Naive B cell (primary cell): Measurements from ENCODE around the gene DPYD. TPM values are rescaled to one million over a fixed set of nuclear protein-coding genes. Genes with fewer than 3 reads are reported as not detected.

Experiments used
- ATAC-seq, 2 donors: fragments of 150-1000 bp; cut with Tn5 transposase; 2 replicates each; pipeline ENCODE4 v1.10.0; 2021; ENCODE audit warnings: low read depth in 2 of 2, mild to moderate bottlenecking in 2 of 2, moderate library complexity in 2 of 2
- DNase-seq: peaks from one replicate; pipeline ENCODE4 v3.0.0; 2022
- H3K27ac Mint-ChIP-seq, 6 donors: one replicate each; pipeline ENCODE4 v1.8.0; 2020 to 2022; ENCODE audit warnings: mild to moderate bottlenecking in 6 of 6, mixed read lengths in 6 of 6, moderate library complexity in 5 of 6, inconsistent platforms in 2 of 6
- H3K27me3 Mint-ChIP-seq, 3 donors: one replicate each; pipeline ENCODE4 v1.8.0; 2021 to 2022; ENCODE audit warnings: mixed read lengths in 3 of 3, mild to moderate bottlenecking in 1 of 3
- H3K36me3 Mint-ChIP-seq, 2 donors: one replicate each; pipeline ENCODE4 v1.8.0; 2020 to 2022; ENCODE audit warnings: mixed read lengths in 2 of 2, inconsistent platforms in 1 of 2, mild to moderate bottlenecking in 1 of 2
- H3K4me1 Mint-ChIP-seq, 3 donors: one replicate each; pipeline ENCODE4 v1.8.0; 2020 to 2022; ENCODE audit warnings: mixed read lengths in 3 of 3, inconsistent platforms in 1 of 3, mild to moderate bottlenecking in 1 of 3, moderate library complexity in 1 of 3
- H3K4me3 Mint-ChIP-seq, 8 donors: one replicate each; pipeline ENCODE4 v1.8.0; 2020 to 2022; ENCODE audit warnings: mild to moderate bottlenecking in 8 of 8, mixed read lengths in 8 of 8, moderate library complexity in 8 of 8, inconsistent platforms in 2 of 8
- H3K9me3 Mint-ChIP-seq, 7 donors: one replicate each; pipeline ENCODE4 v1.8.0; 2020 to 2022; ENCODE audit warnings: mixed read lengths in 7 of 7, mild to moderate bottlenecking in 5 of 7, inconsistent platforms in 2 of 7, moderate library complexity in 1 of 7
- polyA plus RNA-seq, 6 donors: library from polyadenylated mRNA; unstranded; fragments of 300-500 nt; fragmentation: Illumina TruSeq; gene quantifications; one replicate each; pipeline ENCODE4 v1.2.3, GENCODE V29; 2021; ENCODE audit warnings: low read depth in 6 of 6

DPYD gene
- polyA plus RNA-seq, 6 donors from 2014 or later = 13.9 to 24.6 (median 19.1) TPM

DNA sequence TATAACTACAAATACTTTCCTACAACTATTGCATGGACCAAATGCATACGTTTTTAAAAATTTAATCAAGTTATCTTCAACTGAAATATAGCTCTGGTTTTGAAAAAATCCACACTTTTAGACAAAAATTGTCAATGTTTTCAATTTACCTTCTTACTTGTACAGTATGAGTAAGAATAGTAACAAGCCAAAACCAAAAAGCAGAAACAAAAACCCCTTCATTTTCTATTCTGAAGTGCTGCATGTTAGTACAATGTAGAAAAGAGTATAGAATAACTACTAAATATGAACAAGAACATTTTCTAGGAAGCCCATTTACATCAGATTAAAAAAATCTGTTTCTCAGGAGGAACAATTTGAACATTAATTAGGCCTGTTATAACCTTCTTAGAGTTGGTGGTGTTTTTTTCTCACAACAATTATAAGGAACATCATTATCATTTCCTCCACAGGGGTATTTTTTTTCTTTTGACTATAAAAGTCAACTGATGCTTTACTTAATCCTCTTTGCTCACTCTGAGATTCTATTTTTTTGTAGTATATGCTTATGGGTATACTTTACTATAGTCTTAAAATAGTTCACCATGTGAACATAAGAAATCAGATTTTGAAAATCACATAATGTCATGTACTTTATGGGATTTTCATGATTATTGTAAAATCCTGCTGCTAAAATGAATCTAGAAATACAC lies 723.9 kb downstream of the DPYD start:
- DNase-seq (no peak), ATAC-seq (no peak)
- peaks cover 0 to 16% of the 10 kb centered on the region in 2 donors for H3K36me3 Mint-ChIP-seq
- no peaks in the 10 kb centered on the region for H3K27me3 Mint-ChIP-seq
- peaks cover 0 to 1% (median 0%) of the 10 kb centered on the region in 7 donors for H3K9me3 Mint-ChIP-seq
- H3K27ac Mint-ChIP-seq = no peak overlapping the region
- H3K4me3 Mint-ChIP-seq = no peak overlapping the region
- peaks cover 0 to 3% (median 0%) of the 10 kb centered on the region in 3 donors for H3K4me1 Mint-ChIP-seq

DNA sequence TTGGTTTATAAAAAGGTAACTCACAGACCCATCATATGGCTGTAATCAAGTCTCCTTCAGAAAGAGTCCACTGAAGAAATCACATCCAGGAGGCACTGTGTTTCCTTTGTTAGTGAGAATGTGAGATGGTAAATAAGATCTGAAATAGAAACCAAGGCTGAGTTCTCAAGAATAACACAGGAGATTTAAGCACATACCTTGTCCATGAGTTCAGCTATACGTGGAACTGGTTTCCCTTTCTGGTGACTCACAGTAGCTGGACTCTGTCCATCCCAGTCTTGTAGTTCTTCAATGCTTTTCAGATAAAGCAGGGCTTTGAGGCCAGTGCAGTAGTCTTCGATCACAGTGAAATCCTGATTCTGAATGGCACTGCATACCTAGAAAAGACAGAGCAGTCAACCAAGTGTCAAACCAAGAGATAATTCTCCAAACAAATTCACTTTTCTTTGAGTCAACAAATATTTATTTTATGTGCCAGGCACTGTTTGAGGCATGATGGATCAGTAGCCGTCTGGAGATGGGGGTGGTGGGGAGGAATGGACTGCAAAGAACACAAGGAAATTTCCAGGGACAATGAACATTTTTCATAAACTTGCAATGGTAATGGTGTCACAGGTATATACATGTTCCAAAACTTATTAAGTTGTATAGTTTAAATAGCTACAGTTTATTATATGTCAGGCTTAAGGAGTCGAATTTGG lies 727.8 kb downstream of the DPYD start:
- no peak for ATAC-seq
- peaks cover 0 to 1% (median 0%) of the 10 kb centered on the region in 7 donors for H3K9me3 Mint-ChIP-seq
- H3K36me3 Mint-ChIP-seq = peaks cover 0 to 28% of the 10 kb centered on the region in 2 donors

DNA sequence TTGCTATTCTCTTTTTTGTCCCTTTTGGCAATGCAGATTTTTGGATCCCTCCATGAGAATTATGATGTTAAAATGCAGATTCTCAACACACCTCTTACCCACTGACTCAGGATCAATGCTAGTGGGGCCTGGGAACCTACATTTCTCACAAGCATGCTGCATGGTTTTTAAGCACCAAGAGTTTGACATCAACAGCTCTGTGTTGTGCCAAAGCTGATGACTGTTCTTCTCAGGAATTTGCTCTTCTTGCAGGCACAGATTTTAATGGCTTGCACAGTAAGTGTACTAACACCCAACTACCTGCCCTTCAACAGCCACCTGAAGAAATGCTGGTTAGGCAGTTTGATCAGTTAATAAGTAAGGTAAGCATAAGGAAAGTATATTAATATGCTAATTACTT lies 730.5 kb downstream of the DPYD start:
- H3K27me3 Mint-ChIP-seq = no peaks in the 10 kb centered on the region

More for the DNA sequence above, 727.8 kb downstream of the DPYD start:
- Mint-ChIP-seq H3K4me3 (no peak overlapping the region), H3K27ac (no peak overlapping the region), H3K4me1 (peaks cover 0 to 3% (median 0%) of the 10 kb centered on the region in 3 donors), H3K27me3 (no peaks in the 10 kb centered on the region)
- DNase-seq = no peak

DNA sequence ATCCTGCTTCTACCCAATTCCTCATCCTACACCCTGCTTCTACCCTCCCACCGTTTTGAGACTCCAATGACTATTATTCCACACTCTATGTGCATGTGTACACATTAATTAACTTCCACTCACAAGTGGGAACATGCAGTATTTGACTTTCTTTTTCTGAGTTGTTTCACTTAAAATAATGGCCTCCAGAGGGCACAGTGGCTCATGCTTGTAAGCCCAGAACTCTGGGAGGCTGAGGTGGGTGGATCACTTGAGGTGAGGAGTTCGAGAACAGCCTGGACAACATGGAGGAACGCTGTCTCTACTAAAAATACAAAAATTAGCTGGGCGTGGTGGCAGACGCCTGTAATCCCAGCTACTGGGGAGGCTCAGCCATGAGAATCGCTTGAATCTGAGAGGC lies 734.5 kb downstream of the DPYD start:
- Mint-ChIP-seq H3K4me1 (peaks cover 4 to 6% (median 4%) of the 10 kb centered on the region in 3 donors), H3K9me3 (peaks cover 0 to 2% (median 0%) of the 10 kb centered on the region in 7 donors), H3K27me3 (no peaks in the 10 kb centered on the region), H3K27ac (no peak overlapping the region), H3K4me3 (no peak overlapping the region), H3K36me3 (peaks cover 0 to 17% of the 10 kb centered on the region in 2 donors)
- no peak for ATAC-seq
- DNase-seq = no peak

More for the DNA sequence above, 730.5 kb downstream of the DPYD start:
- no peak overlapping the region for H3K4me3 Mint-ChIP-seq
- ATAC-seq (no peak), DNase-seq (no peak)
- peaks cover 0 to 28% of the 10 kb centered on the region in 2 donors for H3K36me3 Mint-ChIP-seq
- H3K4me1 Mint-ChIP-seq = peaks cover 4 to 6% (median 4%) of the 10 kb centered on the region in 3 donors
- H3K9me3 Mint-ChIP-seq = peaks cover 0 to 3% (median 0%) of the 10 kb centered on the region in 7 donors
- H3K27ac Mint-ChIP-seq = no peak overlapping the region

DNA sequence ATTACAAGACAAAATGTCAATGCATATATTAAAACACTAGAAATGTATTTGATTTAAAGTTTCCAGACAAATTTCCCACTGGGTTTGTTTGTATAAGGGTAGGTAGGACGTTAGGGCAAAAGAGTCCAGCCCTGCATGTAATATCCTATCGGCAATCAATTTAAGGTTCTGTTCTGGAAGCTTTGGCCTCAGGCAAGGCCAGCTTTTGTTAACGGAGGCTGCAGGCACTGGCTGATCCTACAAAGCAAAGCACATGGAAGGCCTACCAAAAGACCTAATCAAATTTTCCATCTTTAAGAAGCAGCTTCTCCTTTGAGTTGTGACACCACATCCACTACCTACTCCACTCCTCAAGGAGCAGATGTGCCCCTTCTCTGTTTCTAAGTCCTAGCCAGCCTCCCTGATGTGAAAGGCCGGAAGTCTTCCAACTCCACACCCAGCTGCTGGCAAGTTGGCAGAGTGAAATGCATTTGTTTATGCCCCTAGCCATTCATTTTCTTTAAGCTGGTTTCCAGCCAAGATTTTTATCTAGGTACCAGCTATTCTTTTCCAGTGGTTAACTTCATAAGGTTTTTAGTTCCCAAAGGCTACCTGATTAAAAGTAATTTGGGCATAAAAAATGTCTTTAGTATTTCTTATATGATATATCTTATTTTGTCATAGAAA lies 746.7 kb downstream of the DPYD start:
- no peaks in the 10 kb centered on the region for H3K27me3 Mint-ChIP-seq
- peaks cover 0 to 2% (median 0%) of the 10 kb centered on the region in 7 donors for H3K9me3 Mint-ChIP-seq
- H3K27ac Mint-ChIP-seq = no peak overlapping the region
- H3K36me3 Mint-ChIP-seq = no peaks in the 10 kb centered on the region
- no peak for ATAC-seq
- DNase-seq = no peak
- H3K4me3 Mint-ChIP-seq = no peak overlapping the region
- peaks cover 0 to 3% (median 0%) of the 10 kb centered on the region in 3 donors for H3K4me1 Mint-ChIP-seq

DNA sequence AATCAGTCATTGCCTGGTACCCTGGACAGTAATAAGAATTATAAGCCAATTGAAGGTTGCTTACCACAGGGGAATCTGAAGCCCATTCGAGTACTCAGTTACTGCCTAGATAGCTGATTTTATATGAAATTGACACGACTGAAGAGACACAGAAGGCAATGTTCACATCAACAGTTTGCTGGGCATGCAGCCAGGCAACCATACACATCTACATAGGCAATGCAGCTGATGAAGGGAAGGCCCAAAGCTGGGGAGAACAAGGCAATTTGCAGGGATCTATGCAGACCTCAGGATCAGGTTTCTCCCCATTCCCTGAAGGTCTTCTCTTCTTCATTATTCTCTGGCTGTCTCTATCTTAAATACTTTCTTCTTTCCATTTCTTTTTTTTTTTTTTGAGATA lies 750.5 kb downstream of the DPYD start:
- Mint-ChIP-seq H3K9me3 (peaks cover 0 to 5% (median 0%) of the 10 kb centered on the region in 7 donors), H3K4me3 (no peak overlapping the region), H3K36me3 (no peaks in the 10 kb centered on the region), H3K27me3 (no peaks in the 10 kb centered on the region), H3K4me1 (peaks cover 1 to 3% (median 1%) of the 10 kb centered on the region in 3 donors), H3K27ac (no peak overlapping the region)
- ATAC-seq = no peak
- DNase-seq = no peak

DNA sequence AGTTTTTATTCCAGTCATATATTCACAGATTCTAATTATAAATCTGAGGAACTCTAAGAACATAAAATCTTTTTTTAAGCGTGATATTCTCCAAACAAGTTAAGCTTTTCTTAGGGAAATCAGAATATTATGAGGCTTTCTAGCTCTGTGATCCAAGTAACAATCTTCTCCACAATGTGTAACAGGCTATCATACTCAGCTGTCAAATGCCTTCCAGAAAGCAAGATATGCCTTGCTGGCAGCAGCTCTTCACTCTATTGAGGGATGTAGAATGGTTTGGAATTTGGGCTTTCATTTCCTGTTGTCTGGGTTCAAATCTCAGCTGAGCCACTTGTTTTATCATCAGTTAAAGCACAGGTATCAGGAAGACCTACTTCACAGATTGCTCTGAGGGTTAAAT lies 752.8 kb downstream of the DPYD start:
- H3K9me3 Mint-ChIP-seq = peaks cover 0 to 17% (median 5%) of the 10 kb centered on the region in 7 donors
- H3K27me3 Mint-ChIP-seq = no peaks in the 10 kb centered on the region
- H3K4me1 Mint-ChIP-seq = peaks cover 8 to 25% (median 21%) of the 10 kb centered on the region in 3 donors
- H3K4me3 Mint-ChIP-seq = no peak overlapping the region
- no peak for DNase-seq
- no peak overlapping the region for H3K27ac Mint-ChIP-seq
- ATAC-seq = no peak
- no peaks in the 10 kb centered on the region for H3K36me3 Mint-ChIP-seq

DNA sequence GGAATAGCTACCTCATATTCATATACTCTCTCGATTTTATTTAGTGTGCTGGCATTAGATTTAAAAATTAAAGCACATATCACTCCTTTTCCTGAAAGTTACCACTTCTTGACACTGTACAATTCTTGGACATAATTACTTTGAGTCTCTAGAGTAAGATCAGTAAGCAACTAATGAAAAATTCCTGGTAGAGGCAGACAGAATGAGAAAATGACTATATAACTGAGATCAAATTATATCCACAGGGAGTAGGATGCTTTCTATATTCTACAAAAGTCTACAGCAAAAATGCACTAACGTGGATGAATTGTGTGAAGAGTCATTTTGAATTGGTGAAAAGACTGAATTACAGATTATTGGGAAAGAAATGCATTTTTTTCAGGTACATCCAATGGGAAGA lies 753.6 kb downstream of the DPYD start:
- Mint-ChIP-seq H3K36me3 (no peaks in the 10 kb centered on the region), H3K27ac (no peak overlapping the region), H3K4me1 (peaks cover 8 to 25% (median 21%) of the 10 kb centered on the region in 3 donors), H3K4me3 (no peak overlapping the region), H3K9me3 (peaks cover 0 to 17% (median 5%) of the 10 kb centered on the region in 7 donors), H3K27me3 (no peaks in the 10 kb centered on the region)
- ATAC-seq (no peak), DNase-seq (no peak)

DNA sequence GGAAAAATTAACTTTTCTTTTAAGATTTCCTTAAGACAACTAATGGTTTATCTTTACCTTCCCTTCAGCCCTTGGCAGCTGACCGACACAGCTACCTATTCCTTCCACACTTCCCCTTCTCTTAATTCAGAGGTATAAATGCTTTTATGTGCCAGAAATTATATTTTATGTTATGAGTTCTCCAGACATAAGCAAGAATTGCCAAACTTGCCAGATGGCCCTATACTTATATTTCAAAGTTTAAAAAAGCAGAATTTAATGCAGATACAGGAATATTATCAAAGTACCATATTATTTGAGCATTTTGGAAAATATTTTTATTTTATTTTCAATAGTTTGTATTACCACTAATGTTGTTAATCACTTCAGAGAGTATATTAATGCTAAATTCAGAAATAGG lies 754.2 kb downstream of the DPYD start:
- Mint-ChIP-seq H3K9me3 (peaks cover 0 to 17% (median 5%) of the 10 kb centered on the region in 7 donors), H3K27ac (no peak overlapping the region), H3K36me3 (no peaks in the 10 kb centered on the region), H3K27me3 (no peaks in the 10 kb centered on the region), H3K4me1 (peaks cover 8 to 25% (median 21%) of the 10 kb centered on the region in 3 donors), H3K4me3 (no peak overlapping the region)
- DNase-seq (no peak), ATAC-seq (no peak)

DNA sequence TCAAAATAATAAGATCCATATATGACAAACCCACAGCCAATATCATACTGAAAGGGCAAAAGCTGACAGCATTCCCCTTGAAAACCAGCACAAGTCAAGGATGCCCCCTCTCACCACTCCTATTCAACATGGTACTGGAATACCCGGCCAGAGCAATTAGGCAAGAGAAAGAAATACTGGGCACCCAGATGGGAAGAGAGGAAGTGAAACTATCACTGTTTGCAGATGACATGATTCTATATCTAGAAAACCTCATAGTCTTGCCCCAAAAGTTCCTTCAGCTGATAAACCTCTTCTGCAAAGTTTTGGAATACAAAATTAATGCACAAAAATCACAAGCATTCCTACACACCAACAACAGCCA lies 756.6 kb downstream of the DPYD start:
- Mint-ChIP-seq H3K36me3 (no peaks in the 10 kb centered on the region), H3K27ac (peak overlapping the region in 3 of 6 donors; percentile 40 to 88 (median 43)), H3K4me1 (peaks cover 16 to 37% (median 31%) of the 10 kb centered on the region in 3 donors), H3K27me3 (no peaks in the 10 kb centered on the region), H3K9me3 (peaks cover 0 to 17% (median 5%) of the 10 kb centered on the region in 7 donors), H3K4me3 (peak overlapping the region in 3 of 8 donors; percentile 2 to 30 (median 27))
- DNase-seq (peak; percentile 33), ATAC-seq (peak; percentile 71 to 82)

DNA sequence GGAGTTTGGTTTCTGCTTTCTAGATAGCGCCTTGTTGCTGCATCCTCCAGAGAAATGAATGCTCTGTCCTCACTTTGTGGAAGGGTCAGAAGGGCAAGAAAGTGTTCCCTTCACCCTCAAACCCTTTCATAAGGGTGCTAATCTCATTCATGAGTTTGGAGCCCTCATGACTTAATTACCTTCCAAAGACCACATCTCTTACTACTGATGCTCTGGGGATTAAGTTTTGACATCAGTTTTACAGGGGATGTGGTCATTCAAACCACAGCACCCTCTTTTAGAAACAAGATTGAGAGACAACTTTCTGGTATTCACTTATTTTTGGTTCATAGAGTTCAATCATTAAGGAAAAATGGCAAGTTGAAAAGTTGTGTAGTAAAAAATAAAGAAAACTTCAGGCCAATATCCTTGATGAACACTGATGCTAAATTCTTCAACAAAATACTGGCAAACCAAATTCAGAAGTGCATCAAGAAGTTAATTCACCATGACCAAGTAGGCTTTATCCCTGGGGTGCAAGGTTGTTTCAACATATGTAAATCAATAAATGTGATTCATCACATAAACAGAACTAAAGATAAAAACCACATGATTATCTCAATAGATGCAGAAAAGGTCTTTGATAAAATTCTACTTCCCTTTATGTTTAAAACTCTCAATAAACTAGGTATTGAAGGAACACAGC lies 757.1 kb downstream of the DPYD start:
- H3K27ac Mint-ChIP-seq = peak overlapping the region in 3 of 6 donors; percentile 11 to 79 (median 43)
- peaks cover 20 to 42% (median 37%) of the 10 kb centered on the region in 3 donors for H3K4me1 Mint-ChIP-seq
- ATAC-seq = peak; percentile 45 to 52
- H3K27me3 Mint-ChIP-seq = no peaks in the 10 kb centered on the region
- no peaks in the 10 kb centered on the region for H3K36me3 Mint-ChIP-seq
- H3K9me3 Mint-ChIP-seq = peaks cover 0 to 17% (median 5%) of the 10 kb centered on the region in 7 donors
- peak overlapping the region in 3 of 8 donors; percentile 27 to 33 (median 30) for H3K4me3 Mint-ChIP-seq
- peak; percentile 3 for DNase-seq

DNA sequence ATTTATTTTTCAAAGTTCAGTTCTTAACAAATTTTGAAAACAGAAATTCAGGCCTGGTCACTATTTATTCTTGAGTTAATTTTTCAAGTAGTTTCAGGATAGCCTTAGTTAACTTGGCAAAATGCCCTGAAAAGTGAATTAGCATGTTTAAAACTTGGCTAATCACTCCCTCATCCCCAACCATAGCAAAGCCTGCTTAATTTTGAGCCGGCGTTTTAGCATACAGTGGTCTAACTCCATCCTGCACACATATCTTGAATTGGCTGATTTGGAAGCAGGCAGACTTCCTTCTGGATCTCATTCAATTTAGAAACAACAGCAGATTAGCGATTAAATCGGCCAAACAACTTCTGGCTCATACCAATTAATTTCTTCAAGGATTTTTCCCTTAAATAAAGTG lies 760.0 kb downstream of the DPYD start:
- H3K27ac Mint-ChIP-seq = no peak overlapping the region
- H3K36me3 Mint-ChIP-seq = no peaks in the 10 kb centered on the region

DNA sequence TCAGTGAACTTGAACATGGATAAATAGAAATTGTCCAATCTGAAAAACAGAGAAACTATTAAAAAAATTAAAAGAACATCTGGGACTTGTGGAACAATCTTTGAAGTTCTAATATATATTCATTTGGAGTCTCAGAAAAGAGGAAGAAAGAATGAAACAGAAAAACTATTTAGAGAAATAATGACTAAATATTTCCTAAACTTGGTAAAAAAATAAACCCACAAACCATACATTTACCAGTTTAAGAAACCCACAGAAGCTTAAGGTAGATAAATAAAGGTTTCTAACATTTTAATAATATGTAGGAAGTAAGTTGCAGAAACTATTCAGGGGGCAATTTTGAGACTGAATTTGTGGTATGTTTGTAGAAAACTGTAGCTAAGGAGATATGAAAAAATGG lies 761.5 kb downstream of the DPYD start:
- DNase-seq (no peak), ATAC-seq (no peak)
- no peaks in the 10 kb centered on the region for H3K27me3 Mint-ChIP-seq
- H3K9me3 Mint-ChIP-seq = peaks cover 0 to 17% (median 4%) of the 10 kb centered on the region in 7 donors
- peak overlapping the region in 2 of 6 donors; percentile 3 to 90 for H3K27ac Mint-ChIP-seq
- H3K4me1 Mint-ChIP-seq = peaks cover 17 to 39% (median 31%) of the 10 kb centered on the region in 3 donors
- H3K4me3 Mint-ChIP-seq = peak overlapping the region in 3 of 8 donors; percentile 9 to 52 (median 33)
- H3K36me3 Mint-ChIP-seq = no peaks in the 10 kb centered on the region

More for the DNA sequence above, 760.0 kb downstream of the DPYD start:
- DNase-seq (no peak), ATAC-seq (no peak)
- no peak overlapping the region for H3K4me3 Mint-ChIP-seq
- H3K27me3 Mint-ChIP-seq = no peaks in the 10 kb centered on the region
- H3K9me3 Mint-ChIP-seq = peaks cover 0 to 19% (median 4%) of the 10 kb centered on the region in 7 donors
- peaks cover 24 to 51% (median 42%) of the 10 kb centered on the region in 3 donors for H3K4me1 Mint-ChIP-seq
